GM21515 (cell line): ENCODE results near the gene CEP135.
A peak's percentile ranks its signal among the peaks of the same experiment; 100 is the strongest.
"Not testable (repeated sequence)": the region's sequence is repeated elsewhere in the genome, so short reads cannot be mapped to it uniquely, and the experiment has no call there.

Experiments used
- ATAC-seq: cut with Tn5 transposase; IDR thresholded peaks from one replicate; pipeline ENCODE4 v1.9.1; 2021; ENCODE audit not compliant: unreplicated experiment

CEP135 gene

DNA sequence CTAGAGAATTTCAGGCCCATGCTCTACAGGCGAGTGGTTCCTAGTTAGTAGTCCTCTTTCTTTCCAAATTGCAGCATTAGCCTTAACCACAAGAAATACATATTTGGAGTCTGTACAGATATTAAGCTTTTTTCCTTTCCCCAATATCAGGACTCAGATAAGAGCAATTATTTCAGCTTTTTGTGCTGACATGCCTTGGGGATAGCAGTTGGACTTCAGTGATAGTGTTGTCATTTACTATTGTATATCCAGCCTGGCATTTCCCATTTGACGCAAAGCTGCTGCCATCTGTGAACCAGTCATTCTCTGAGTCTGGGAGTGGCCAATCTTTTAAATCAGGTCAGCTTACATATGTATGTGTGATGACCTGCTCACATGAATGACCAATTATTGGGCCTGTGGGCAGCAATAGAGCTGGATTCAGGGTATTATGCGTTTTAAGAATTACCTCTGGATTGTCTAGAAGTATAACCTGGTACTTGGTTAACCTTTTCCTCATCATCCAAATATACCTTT is 6.8 kb upstream of the CEP135 start:
- ATAC-seq: no peak

DNA sequence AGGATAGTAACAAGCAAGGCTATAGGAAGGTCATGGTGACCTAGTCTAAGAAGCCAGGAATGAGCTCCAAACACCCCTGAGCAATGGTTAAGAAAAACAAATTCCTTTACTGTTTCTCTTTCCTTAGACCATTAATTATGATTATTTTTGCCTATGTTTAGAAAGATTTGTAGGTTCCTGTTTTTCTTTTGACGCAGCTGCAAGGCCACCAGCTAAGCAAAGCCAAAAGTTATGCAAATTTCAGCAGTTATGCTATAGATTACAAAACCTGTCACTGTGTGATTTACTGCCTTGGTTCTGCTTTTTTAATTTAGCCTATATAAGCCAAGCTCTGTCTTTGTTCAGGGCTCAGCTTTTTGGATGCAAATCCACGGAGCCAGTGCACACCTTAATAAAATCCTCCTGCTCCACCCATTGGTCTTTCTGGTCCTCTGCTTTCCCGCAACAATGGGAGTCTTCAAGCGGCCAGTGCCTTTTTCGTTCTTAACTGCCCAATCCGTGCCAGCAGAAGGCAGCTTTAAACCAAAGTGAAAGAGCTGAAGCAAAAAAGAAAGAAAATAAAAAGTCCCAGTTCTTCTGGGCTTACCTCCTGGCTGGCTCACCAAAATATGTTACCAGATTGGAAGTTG is 1.4 kb upstream of the CEP135 start:
- ATAC-seq: peak; percentile 46

DNA sequence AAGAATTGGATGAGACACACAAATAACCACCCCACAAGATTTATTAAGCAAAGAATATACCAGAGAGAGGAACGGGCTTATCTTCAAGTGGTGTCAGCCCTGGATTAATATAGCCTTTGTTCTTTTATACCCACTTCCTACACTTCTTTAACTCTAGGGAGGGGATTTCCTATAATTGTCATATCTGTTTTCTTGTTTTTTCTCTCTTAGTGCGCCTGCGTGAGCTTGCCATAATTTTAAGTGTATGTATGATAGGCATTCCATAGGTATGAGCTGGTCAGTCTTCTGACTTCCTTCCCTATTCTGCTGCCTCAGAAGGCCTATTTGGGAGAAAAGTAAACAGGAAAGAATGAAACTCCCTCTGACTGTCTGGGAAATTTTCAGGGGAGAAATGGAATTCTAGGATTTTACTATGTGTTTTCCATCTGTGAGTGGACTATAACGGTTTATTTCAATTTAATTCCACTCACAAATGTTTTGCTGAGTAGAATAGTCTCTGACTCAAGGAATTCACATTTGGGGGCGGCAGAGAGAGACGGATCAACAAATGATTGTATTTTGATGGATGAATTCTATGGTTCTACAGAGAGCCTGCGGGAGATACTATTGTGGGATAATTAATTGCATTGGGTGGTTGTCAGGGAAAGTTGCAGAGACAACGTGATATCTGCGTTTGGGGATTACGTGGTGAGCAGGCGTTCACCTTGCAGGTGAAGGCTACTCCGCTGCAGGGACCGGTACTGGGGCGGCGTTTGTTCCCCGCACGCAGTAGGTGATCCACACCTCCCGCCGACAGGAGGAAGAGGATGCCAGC is 626 bp upstream of the CEP135 start:
- ATAC-seq: peak; percentile 15

DNA sequence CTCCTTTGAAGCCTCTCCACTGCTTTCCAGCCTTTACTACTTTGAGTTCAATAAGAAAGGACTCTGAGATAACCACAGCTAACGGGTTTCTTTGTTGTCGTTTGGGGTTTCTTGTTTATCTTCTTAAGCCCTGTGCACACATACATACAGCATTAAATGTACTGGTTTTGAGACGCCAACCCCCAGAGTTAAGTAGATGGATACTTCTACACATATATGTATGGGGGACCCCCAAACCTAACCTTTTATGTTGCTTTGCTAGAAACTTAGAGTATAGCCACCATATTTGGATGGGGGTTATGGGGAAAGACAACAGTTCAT is 697 bp downstream of the CEP135 start:
- ATAC-seq: no peak

DNA sequence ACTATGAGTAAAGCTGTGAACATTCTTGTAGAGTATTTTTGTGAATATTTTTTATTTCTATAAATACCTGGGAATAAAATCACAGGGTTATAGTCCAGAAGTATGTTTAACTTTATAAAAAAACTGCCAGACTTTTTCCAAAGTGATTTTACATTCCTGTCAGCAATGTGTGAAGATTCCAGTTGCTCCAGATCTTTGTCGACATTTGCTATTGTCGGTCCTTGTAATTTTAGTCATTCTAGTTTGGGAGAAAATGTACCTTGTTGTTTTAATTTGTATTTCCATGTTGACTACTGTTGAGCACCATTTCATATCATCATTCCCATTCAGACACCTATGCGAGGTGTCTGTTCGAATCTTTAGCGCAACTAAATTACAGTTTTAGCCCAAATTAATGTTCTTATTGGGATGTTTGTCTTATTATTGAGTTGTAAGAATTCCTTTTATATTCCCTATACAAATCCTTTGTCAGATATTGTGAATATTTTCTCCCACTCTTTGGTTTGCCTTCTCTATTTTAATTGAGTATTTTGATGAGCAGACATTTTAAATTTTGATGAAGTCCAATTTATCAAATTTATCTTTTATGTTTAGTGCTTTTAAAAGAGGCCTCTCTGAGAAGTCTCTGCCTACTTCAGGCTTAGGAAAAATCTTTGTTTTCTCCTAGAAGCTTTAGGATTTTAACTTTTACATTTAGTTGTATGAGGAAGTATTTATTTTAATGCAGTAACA is 2.6 kb downstream of the CEP135 start:
- no peak for ATAC-seq

DNA sequence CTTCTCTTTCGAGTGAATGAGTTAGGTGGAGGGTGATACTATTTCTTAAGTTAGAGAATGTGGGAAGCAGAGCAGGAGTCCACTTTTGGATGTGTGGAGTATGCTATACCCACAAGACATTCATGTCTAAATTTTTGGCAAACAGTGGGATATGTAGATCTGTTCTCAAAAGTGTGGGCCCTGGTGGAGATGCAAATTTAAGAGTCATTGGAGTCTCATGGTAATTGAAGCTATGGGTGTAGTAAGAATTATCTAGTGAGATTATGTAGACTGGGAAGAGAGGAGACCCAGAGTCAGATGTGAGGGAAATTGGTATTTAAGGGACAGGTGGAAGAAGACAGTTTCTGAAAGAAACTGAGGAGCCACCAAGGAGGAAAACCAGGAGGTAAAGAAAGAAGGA is 7.0 kb downstream of the CEP135 start:
- ATAC-seq: no peak

DNA sequence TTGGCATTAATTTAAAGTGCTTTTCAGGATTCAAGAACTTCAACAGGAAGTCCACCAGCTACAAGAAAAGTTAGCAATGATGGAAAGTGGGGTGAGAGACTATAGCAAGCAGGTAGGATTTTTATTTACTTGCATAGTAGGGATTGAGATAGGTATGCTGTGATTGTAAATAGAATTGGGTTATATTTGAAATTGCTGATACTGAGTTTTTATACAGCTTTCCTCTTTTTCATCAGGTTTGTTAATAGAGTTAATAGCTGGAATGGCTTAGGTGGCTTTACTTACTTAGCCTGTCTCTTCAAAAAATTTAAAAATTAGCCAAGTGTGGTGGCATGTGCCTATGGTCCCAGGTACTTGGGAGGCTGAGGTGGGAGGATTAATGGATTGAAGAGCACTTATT is 10.9 kb downstream of the CEP135 start:
- no peak for ATAC-seq

DNA sequence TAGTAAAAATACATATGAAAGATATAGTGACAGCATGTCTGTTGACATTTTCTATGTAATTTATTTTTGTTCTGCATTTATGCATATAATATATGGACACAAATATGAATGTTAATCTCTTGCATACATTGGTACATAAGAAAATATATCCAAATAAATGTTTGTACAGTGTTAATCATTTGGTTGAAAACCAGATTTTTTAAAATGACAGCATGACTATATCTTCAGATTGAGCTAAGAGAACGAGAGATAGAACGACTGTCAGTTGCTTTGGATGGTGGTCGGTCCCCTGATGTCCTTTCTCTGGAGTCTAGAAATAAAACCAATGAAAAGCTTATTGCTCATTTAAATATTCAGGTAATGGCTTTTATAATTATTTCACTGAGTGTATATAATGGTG is 15.3 kb downstream of the CEP135 start:
- ATAC-seq: no peak

DNA sequence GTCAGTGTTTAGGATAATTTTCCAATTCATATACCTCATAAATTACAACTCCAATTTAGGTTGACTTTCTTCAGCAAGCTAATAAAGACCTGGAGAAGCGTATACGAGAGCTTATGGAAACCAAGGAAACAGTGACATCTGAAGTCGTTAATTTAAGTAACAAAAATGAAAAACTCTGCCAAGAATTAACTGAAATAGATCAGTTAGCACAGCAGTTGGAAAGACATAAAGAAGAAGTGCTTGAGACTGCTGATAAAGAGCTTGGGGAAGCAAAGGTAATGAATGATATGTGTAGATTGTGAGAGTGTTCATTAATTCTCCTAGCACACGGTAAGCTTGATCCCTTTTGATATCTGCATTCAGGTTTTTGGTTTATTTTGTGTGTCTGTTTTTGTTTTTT is 16.8 kb downstream of the CEP135 start:
- no peak for ATAC-seq

DNA sequence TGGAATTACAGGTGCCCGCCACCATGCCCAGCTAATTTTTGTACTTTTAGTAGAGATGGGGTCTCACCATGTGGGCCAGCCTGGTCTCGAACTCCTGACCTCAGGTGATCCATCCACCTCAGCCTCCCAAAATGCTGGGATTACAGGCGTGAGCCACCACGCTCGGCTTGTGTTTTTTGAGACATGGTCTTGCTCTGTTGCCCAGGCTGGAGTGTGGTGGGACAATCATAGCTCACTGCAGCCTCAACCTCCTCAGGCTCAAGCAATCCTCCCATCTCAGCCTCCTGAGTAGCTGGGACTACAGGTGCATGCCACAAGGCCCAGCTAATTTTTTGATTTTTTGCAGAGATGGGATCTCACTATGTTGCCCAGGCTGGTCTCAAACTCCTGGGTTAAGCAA is 17.6 kb downstream of the CEP135 start:
- not testable (repeated sequence) for ATAC-seq

DNA sequence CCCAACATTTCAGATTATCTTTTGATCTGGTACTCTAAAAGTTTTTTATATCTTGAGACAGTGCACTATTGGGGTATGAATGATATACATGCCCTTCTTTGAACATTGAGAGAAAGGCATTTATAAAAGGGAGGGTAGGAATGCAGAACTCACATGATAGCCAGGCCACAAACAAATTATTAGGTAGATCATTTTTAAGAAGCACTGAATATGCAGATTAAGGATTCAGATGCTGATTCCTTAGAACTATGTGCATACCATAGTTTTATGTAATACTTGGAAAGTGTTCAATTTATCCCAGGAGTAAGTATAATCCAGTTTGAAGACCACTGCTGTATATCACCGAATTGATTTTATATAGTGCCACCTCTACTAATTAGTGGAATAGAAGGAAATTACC is 18.6 kb downstream of the CEP135 start:
- ATAC-seq: no peak

DNA sequence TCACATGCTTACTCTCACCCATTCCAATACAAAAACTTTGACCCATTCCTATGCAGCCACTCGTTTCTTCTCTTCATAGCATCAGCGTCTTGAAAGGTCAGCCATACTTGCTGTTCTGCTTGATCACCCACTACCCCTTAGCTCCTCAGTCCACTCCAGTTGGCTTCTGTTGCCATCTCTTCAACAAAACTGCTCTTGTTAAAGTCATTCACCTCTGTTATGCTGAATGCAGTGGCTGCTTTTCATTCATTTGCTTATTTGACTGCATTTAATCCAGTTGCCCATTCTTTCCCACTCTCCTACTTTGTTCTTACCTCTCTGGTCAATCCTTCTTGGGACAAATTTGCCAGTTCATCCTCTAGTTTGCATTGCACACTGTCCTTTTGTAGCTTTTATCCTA is 24.9 kb downstream of the CEP135 start:
- no peak for ATAC-seq

DNA sequence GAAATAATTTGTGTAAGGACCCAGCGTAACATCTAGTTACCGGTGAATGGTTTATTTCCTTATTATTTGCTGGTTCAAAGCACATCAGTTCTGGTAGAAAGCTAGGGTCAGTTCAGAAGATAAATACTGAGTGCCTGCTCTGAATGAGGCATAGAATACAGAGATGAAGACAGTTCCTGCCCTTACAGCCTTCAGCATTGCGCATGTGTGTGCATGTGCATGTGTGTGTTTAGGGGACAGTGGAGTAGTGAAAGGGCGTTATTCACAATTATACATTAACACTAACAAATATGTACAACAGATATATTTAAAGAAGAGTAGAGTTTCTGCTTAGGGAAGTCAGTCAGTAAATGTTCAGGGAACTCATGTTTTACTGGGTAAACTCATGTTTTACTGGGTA is 29.1 kb downstream of the CEP135 start:
- ATAC-seq: no peak

DNA sequence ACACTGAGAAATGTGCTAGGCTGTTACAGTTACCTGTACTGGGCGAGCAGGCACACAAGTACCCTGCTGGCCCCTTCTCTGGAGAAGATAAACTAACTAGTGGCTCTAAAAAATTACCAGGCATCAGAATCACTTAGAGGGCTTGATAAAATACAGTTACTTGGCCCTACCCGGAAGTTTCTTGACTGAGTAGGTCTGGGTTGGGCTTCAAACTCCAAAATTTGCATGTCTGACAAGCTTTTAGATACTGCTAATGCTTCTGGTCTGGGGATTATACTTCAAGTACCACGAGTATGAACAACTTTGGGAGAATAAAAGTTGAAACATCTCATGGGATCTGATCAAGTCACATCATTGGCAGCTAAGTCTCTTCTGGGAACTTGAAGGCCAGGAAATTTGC is 30.8 kb downstream of the CEP135 start:
- ATAC-seq: no peak

DNA sequence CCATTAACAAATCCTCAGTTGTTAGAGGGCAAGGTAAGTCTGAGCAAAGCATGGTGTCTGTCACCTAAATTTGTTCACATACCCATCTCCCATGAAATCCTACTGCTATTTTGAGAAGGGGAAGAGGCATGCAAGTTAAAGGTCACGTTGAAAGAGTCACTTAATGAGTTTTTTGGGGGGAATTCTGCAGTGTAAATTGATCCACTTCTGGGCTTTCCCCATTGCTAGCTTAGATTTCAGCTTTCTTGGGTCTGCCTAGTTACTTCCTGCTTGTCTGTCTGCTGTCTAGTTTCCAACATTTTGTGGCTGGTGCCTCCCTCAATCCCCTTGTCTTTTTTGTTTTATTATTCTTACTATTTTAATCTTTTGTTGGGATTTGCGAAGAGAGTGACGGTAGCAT is 32.0 kb downstream of the CEP135 start:
- no peak for ATAC-seq

DNA sequence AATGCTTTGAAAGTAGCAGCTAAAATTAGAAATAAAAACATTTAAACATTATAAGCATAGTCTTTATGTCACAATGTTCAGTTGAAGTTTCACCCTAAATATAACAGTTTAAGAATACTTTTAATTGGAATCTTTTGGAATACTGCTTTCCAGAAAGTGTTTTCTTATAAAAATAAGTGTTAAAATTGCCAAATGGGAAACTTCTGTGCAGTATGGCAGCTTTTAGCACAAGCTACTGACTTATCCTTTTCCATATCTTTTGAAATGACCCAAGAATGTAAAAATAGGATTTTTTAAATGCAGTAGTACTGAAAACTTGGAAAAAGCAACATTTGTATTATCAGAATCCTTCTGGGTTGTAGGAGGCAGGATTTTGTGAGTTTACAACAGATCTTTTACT is 34.2 kb downstream of the CEP135 start:
- no peak for ATAC-seq

DNA sequence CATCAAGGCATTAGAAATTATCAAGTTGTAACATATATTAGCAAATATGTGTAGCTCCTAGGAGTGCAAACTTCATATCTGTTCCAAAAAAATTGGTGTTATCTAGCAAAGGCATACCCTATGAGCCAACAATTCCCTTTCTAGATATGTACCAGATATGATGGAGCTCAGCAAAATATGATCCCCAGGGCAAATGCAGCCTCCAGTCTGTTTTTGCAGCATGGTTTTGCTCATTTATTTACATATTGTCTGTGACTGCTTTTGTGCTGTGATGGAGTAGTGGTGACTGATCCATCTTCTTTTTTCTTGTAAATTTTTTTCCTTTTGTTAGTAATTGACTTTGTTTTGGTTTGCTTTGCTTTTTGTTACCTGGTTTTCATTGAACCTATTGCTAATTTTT is 41.0 kb downstream of the CEP135 start:
- ATAC-seq: no peak

DNA sequence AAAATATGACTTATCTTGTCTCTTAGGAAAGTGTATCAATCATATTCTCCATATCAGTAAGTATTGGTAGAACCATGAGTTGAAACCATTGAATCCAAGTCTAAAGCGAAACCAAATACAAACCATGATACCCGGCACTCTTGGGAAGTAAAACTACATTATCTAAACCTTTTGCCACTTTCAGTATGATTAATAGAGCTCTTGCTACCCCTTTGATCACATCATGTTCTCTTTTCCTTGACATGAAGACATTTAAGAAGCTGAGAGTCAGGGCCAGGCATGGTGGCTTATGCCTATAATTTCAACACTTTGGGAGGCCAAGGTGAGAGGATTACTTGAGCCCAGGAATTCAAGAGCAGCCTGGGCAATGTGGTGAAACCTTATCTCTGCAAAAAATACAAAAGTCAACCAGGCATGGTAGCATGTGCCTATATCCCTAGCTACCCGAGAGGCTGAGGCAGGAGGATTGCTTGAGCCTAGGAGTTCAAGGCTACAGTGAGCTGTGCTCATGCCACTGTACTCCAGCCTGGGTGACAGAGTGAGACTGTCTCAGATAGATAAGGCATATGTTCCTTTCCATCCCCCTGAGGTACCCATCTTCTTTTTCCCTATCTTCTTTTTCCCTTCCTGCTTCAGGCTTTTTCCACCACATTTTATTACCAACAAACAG is 45.4 kb downstream of the CEP135 start:
- ATAC-seq: peak; percentile 50

DNA sequence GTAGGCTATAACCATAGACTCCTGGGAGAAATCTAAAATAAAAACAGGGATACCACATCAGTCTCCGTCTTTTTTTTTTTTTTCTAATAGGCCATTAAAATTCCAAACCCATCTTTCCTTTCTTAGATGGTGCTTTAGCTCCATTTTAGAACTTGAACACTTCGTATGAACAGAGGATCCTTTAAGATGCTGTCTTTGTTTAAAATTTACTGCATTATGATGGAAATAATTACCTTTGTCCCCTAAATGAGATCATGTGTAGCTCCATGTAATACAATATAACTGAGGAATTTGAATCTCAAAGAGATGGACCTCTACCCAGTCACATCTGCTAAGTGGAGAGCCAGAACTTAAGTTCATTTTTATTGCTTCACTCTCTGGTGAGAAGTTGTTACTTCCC is 47.9 kb downstream of the CEP135 start:
- ATAC-seq: no peak

DNA sequence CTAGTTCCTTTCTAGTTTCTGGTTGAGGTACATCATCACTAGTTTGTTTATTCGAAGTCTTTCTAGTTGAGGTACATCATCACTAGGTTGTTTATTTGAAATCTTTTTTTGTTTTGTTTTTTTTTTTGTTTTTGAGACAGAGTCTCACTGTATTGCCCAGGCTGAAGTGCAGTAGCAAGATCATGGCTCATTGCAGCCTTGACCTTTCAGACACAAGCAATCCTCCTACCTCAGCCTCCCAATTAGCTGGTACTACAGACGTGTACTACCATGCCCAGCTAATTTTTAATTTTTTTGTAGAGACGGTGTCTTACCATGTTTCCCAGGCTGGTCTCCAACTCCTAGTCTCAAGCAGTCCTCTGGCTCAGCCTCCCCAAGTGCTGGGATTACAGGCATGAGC is 54.9 kb downstream of the CEP135 start:
- no peak for ATAC-seq

DNA sequence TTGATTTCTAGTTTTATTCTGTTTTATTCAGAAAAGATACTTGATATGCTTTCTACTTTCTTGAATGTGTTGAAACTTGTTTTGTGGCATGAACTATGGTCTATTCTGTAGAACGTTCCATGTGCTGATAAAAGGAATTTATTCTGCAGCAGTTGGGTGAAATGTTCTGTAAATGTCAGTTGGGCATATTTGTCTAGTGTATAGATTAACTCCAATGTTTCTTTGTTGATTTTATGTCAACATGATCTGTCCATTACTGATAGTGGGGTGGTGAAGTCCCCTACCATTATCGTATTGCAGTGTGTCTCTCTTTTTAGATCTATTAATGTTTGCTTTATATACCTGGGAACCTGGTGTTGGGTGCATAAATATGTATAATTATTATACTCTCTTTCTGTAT is 55.5 kb downstream of the CEP135 start:
- ATAC-seq: no peak

DNA sequence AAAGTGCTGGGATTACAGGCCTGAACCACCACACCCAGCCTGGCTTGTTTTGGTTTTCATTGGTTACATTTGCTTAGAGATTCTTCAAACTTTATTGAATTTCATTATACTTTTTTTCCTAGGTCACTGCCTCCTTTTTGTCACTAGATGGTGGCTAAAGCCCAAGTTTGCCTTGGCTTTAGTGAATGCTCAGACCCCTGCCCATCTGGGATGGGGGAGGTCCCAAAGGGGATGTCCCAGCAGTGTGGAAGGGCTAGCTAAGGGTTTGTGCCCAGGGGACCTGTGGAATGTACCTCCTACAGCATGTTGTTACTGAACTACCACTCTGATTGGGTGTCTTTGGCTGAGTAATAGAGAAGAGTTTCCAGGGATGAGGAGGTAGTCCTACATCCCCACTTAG is 58.4 kb downstream of the CEP135 start:
- no peak for ATAC-seq
